Gastroesophageal sphincter (tissue), 4 donors: ENCODE data around the gene HLA-DOB. TPM values are rescaled to one million over a fixed set of nuclear protein-coding genes. Genes with fewer than 3 reads are reported as not detected.
"Not testable (repeated sequence)": the region's sequence is repeated elsewhere in the genome, so short reads cannot be mapped to it uniquely, and the experiment has no call there.

Source experiments
- ATAC-seq: fragments of 150-250 bp; one replicate; pipeline ENCODE4 v1.9.1; 2016; ENCODE audit warnings: mild to moderate bottlenecking, moderate library complexity
- H3K27ac ChIP-seq, 4 donors: fragments of 200-600 bp; sonication (generic) in 3 of 4; 1 replicate in 3 of 4; 2 replicates in 1 of 4; pipeline ENCODE4 v1.5.1; 2016 to 2019
- H3K27me3 ChIP-seq: fragments of 200-600 bp; sonication (generic); one replicate; pipeline ENCODE4 v1.5.1; 2019
- H3K36me3 ChIP-seq, 2 donors: fragments of 200-600 bp; sonication (generic); one replicate each; pipeline ENCODE4 v1.5.1; 2019; ENCODE audit warnings: control low read depth in 1 of 2
- H3K4me1 ChIP-seq, 3 donors: fragments of 200-600 bp; sonication (generic); 1 replicate in 2 of 3; 2 replicates in 1 of 3; pipeline ENCODE4 v1.5.1; 2016 to 2019; ENCODE audit warnings: control low read depth in 2 of 3
- H3K4me3 ChIP-seq, 2 donors: fragments of 200-600 bp; sonication (generic); one replicate each; pipeline ENCODE4 v1.5.1; 2019; ENCODE audit warnings: mild to moderate bottlenecking in 1 of 2, moderate library complexity in 1 of 2
- H3K9me3 ChIP-seq, 3 donors: fragments of 200-600 bp; sonication (generic); one replicate each; pipeline ENCODE4 v1.5.1; 2017 to 2019; ENCODE audit warnings: control low read depth in 2 of 3
- CTCF ChIP-seq, 4 experiments: fragments of 200-600 bp in 2 of 4; fragments of 450-650 bp in 2 of 4; sonication (generic) in 1 of 4; IDR thresholded peaks; one replicate each; pipeline ENCODE4 v1.5.1; 2017 to 2019; ENCODE audit warnings: antibody characterized with exemption in 4 of 4, mild to moderate bottlenecking in 2 of 4, moderate library complexity in 2 of 4
- EP300 ChIP-seq: sonication (generic); formaldehyde crosslinking; IDR thresholded peaks from one replicate; pipeline ENCODE4 v1.6.1; 2017; ENCODE audit warnings: antibody characterized with exemption, mild to moderate bottlenecking
- POLR2A ChIP-seq, 2 donors: fragments of 450-650 bp; IDR thresholded peaks; one replicate each; pipeline ENCODE4 v1.6.1; 2017; ENCODE audit warnings: antibody characterized with exemption in 2 of 2, mild to moderate bottlenecking in 2 of 2, moderate library complexity in 1 of 2
- POLR2AphosphoS5 ChIP-seq: sonication (generic); formaldehyde crosslinking; IDR thresholded peaks from one replicate; pipeline ENCODE4 v1.6.1; 2017; ENCODE audit warnings: antibody characterized with exemption
- WGBS, 2 donors: methylation state at CpG; one replicate each; pipeline ENCODE4 v1.1.5; 2018; ENCODE audit warnings: low coverage in 1 of 2; 5-methylcytosine and 5-hydroxymethylcytosine counted together
- total RNA-seq, 4 donors: library from RNA; depleted of rRNA; stranded (reverse); fragments of >200 nt; gene quantifications; one replicate each; pipeline ENCODE4 v1.1.0, GENCODE V29; 2016

HLA-DOB gene
- total RNA-seq, 4 donors from 2014 or later: 0.37 to 0.40 TPM; not detected in 2

GRCh38 chr6:32815115-32815514 lies 1.7 kb downstream of the HLA-DOB start:
- peaks cover 14% of the 10 kb centered on the region for H3K27me3 ChIP-seq
- no peaks in the 10 kb centered on the region for H3K9me3 ChIP-seq
- H3K36me3 ChIP-seq: no peaks in the 10 kb centered on the region
- H3K4me3 ChIP-seq: no peak overlapping the region
- 64% methylated on average over 4 of the region's 5 CpGs; no CpG with 5 or more reads in 1 of the 2 donors for WGBS, 2 donors
- TF ChIP-seq EP300: no peak
- no peak for TF ChIP-seq POLR2A (IDR thresholded peaks at IDR 0.05)
- TF ChIP-seq CTCF (IDR thresholded peaks at IDR 0.05): no peak
- no peak for TF ChIP-seq POLR2AphosphoS5
- no peak overlapping the region for H3K27ac ChIP-seq
- no peaks in the 10 kb centered on the region for H3K4me1 ChIP-seq
- no peak for ATAC-seq

GRCh38 chr6:32814145-32814544 lies 2.7 kb downstream of the HLA-DOB start:
- ATAC-seq: no peak
- Histone ChIP-seq H3K27ac (no peak overlapping the region), H3K27me3 (peaks cover 14% of the 10 kb centered on the region), H3K4me1 (no peaks in the 10 kb centered on the region), H3K36me3 (no peaks in the 10 kb centered on the region), H3K4me3 (no peak overlapping the region), H3K9me3 (no peaks in the 10 kb centered on the region)
- 71 to 94% methylated on average over 1 to 2 of the region's 2 CpGs for WGBS, 2 donors
- TF ChIP-seq CTCF (IDR thresholded peaks at IDR 0.05): no peak
- no peak for TF ChIP-seq POLR2AphosphoS5
- no peak for TF ChIP-seq POLR2A (IDR thresholded peaks at IDR 0.05)
- no peak for TF ChIP-seq EP300

GRCh38 chr6:32809171-32809570 lies 7.6 kb downstream of the HLA-DOB start:
- no peaks in the 10 kb centered on the region for H3K36me3 ChIP-seq
- peaks cover 32% of the 10 kb centered on the region for H3K27me3 ChIP-seq
- H3K4me3 ChIP-seq: no peak overlapping the region
- H3K9me3 ChIP-seq: no peaks in the 10 kb centered on the region
- TF ChIP-seq CTCF (IDR thresholded peaks at IDR 0.05) (no peak), POLR2A (IDR thresholded peaks at IDR 0.05) (no peak), EP300 (no peak), POLR2AphosphoS5 (no peak)
- no peak overlapping the region for H3K27ac ChIP-seq
- ATAC-seq: no peak
- H3K4me1 ChIP-seq: no peaks in the 10 kb centered on the region
- 0 to 45% methylated on average over 1 of the region's 1 CpG for WGBS, 2 donors

- Histone ChIP-seq H3K4me3 (no peak overlapping the region), H3K9me3 (no peaks in the 10 kb centered on the region), H3K27ac (no peak overlapping the region), H3K36me3 (no peaks in the 10 kb centered on the region), H3K4me1 (no peaks in the 10 kb centered on the region), H3K27me3 (peaks cover 27% of the 10 kb centered on the region)
- TF ChIP-seq CTCF (IDR thresholded peaks at IDR 0.05) (no peak), POLR2AphosphoS5 (no peak), EP300 (no peak), POLR2A (IDR thresholded peaks at IDR 0.05) (no peak)
- WGBS, 2 donors: 90% methylated on average over 2 of the region's 5 CpGs; no CpG with 5 or more reads in 1 of the 2 donors
- ATAC-seq: no peak
These were observed 9.7 kb downstream of the HLA-DOB start for GRCh38 chr6:32807020-32807580.

GRCh38 chr6:32805404-32805803 lies 11.4 kb downstream of the HLA-DOB start:
- H3K27me3 ChIP-seq: peaks cover 36% of the 10 kb centered on the region
- not testable (repeated sequence) for H3K4me1 ChIP-seq, H3K9me3 ChIP-seq, H3K36me3 ChIP-seq, H3K27ac ChIP-seq, H3K4me3 ChIP-seq, ATAC-seq
